PC-9 (cell line): ENCODE data around the gene TMEM80. TPM values are rescaled to one million over a fixed set of nuclear protein-coding genes. Genes with fewer than 3 reads are reported as not detected.
A peak's percentile ranks its signal among the peaks of the same experiment; 100 is the strongest.

Experiments
- BruUV-seq: library from RNA; stranded (reverse); fragments of 400-500 nt; replicated peaks from 2 replicates; lab custom pipeline; 2021; lab: Mats Ljungman, UMichigan
- CTCF ChIA-PET: fragments of 300-600 bp; sonication (Branson Sonifier 250); formaldehyde crosslinking; loops from one replicate; lab custom pipeline; 2022; ENCODE audit warnings: antibody characterized with exemption; lab: Charles Lee
- POLR2A ChIA-PET: fragments of 300-600 bp; sonication (Branson Sonifier 250); formaldehyde crosslinking; loops from one replicate; lab custom pipeline; 2022; ENCODE audit warnings: antibody characterized with exemption; ENCODE audit not compliant: unreplicated experiment; lab: Charles Lee
- DNase-seq, 2 experiments: peaks; one replicate each; pipeline versions ENCODE4 v3.0.0 to v3.0.0-alpha.2; 2015 to 2022; ENCODE audit warnings: mixed read lengths in 1 of 2
- H2AFZ ChIP-seq: fragments of 200-600 bp; sonication (generic); 2 replicates; pipeline ENCODE4 v1.8.1; 2017; ENCODE audit warnings: antibody characterized with exemption
- H3F3A ChIP-seq: fragments of 200-600 bp; sonication (generic); 2 replicates; pipeline ENCODE4 v1.8.1; 2017; ENCODE audit warnings: antibody characterized with exemption, mild to moderate bottlenecking, low read depth; ENCODE audit not compliant: insufficient read depth
- H3K27ac ChIP-seq: fragments of 200-600 bp; sonication (generic); 2 replicates; pipeline ENCODE4 v1.6.1; 2016; ENCODE audit warnings: mixed run types
- H3K27me3 ChIP-seq: fragments of 200-600 bp; sonication (generic); 2 replicates; pipeline ENCODE4 v1.6.1; 2016; ENCODE audit warnings: low read depth, mixed run types; ENCODE audit not compliant: insufficient read depth
- H3K36me3 ChIP-seq: fragments of 200-600 bp; sonication (generic); 2 replicates; pipeline ENCODE4 v1.6.1; 2016; ENCODE audit warnings: low read depth, mixed run types
- H3K4me1 ChIP-seq: fragments of 200-600 bp; sonication (generic); replicated peaks from 2 replicates; pipeline ENCODE4 v1.6.1; 2016; ENCODE audit warnings: mixed run types; ENCODE audit not compliant: insufficient read depth
- H3K4me2 ChIP-seq: fragments of 200-600 bp; sonication (generic); 2 replicates; pipeline ENCODE4 v1.6.1; 2017; ENCODE audit warnings: mixed run types
- H3K4me3 ChIP-seq: fragments of 200-600 bp; sonication (generic); 2 replicates; pipeline ENCODE4 v1.6.1; 2016; ENCODE audit warnings: mixed run types
- H3K79me2 ChIP-seq: fragments of 200-600 bp; sonication (generic); 2 replicates; pipeline ENCODE4 v1.6.1; 2017; ENCODE audit warnings: low read depth, mixed run types
- H3K9me2 ChIP-seq: fragments of 200-600 bp; sonication (generic); 2 replicates; pipeline ENCODE4 v1.8.1; 2017; ENCODE audit warnings: mild to moderate bottlenecking; ENCODE audit not compliant: insufficient read depth
- H3K9me3 ChIP-seq: fragments of 200-600 bp; sonication (generic); 2 replicates; pipeline ENCODE4 v1.8.1; 2016; ENCODE audit warnings: low read depth; ENCODE audit not compliant: insufficient read depth
- H4K20me1 ChIP-seq: fragments of 200-600 bp; sonication (generic); 2 replicates; pipeline ENCODE4 v1.8.1; 2017; ENCODE audit not compliant: insufficient read depth
- EZH2 ChIP-seq: fragments of 200-600 bp; sonication (generic); IDR thresholded peaks from 2 replicates; pipeline ENCODE4 v1.8.0; 2017; ENCODE audit warnings: antibody characterized with exemption, low read depth
- intact Hi-C: fragments of 100-400 bp; cut with micrococcal nuclease; formaldehyde crosslinking; loops from one replicate; pipeline ENCODE4 v1.10.0; 2022; ENCODE audit not compliant: unreplicated experiment
- total RNA-seq: library from RNA; stranded (reverse); gene quantifications from 2 replicates; pipeline ENCODE4 v1.2.3, GENCODE V29; 2021
- TF ChIP-seq, protein P1 (sequence below): fragments of 200-600 bp; sonication (generic); conservative IDR thresholded peaks from 2 replicates; pipeline ENCODE4 v1.6.1; 2017; ENCODE audit warnings: mixed run types, antibody characterized with exemption, mild to moderate bottlenecking, moderate library complexity

The TMEM80 gene
- total RNA-seq, 1 experiment from 2014 or later: 36.6 TPM

DNA sequence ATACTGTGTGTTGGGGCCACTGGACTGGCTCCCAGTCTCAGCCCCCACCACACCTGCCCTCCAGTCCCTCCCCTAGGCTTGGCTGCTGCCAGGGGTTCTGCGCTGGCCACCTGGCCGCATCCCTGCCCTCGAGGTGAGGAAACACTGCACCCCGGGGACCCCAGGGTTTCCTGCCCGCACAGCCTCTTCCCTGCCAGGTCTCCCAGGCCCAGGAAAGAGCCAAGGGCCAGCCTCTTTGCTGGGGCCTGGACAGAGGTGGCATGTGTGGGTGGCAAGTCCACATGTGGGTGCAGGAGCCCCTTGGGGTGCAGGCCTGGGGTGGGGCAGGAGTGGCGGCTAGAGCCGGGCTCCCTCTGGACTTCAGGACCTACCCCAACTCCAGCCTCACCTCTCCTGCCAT lies 12.9 kb downstream of the TMEM80 start:
- H3K4me3 ChIP-seq: peak overlapping the region; percentile 84; the same call in 1 of the 2 replicates
- ChIA-PET CTCF (no interaction called here), POLR2A (no interaction called here)
- H3K27me3 ChIP-seq: no peaks in the 10 kb centered on the region
- H3K27ac ChIP-seq: peak overlapping the region; percentile 81
- H3F3A ChIP-seq: peaks cover 14% of the 10 kb centered on the region; the same call in 1 of the 2 replicates
- peaks cover 33% of the 10 kb centered on the region for H3K79me2 ChIP-seq
- no peaks in the 10 kb centered on the region for H3K36me3 ChIP-seq
- no peak for DNase-seq
- intact Hi-C loops: no loop called here
- TF ChIP-seq, protein P1, sequence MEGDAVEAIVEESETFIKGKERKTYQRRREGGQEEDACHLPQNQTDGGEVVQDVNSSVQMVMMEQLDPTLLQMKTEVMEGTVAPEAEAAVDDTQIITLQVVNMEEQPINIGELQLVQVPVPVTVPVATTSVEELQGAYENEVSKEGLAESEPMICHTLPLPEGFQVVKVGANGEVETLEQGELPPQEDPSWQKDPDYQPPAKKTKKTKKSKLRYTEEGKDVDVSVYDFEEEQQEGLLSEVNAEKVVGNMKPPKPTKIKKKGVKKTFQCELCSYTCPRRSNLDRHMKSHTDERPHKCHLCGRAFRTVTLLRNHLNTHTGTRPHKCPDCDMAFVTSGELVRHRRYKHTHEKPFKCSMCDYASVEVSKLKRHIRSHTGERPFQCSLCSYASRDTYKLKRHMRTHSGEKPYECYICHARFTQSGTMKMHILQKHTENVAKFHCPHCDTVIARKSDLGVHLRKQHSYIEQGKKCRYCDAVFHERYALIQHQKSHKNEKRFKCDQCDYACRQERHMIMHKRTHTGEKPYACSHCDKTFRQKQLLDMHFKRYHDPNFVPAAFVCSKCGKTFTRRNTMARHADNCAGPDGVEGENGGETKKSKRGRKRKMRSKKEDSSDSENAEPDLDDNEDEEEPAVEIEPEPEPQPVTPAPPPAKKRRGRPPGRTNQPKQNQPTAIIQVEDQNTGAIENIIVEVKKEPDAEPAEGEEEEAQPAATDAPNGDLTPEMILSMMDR: no peak
- no peak for TF ChIP-seq EZH2
- H3K4me1 ChIP-seq: peaks cover 17% of the 10 kb centered on the region
- H2AFZ ChIP-seq: no peak overlapping the region
- no TSS peak for BruUV-seq
- H3K9me2 ChIP-seq: no peaks in the 10 kb centered on the region
- H3K9me3 ChIP-seq: no peaks in the 10 kb centered on the region
- H3K4me2 ChIP-seq: peak overlapping the region; percentile 93
- peaks cover 3% of the 10 kb centered on the region; the same call in 1 of the 2 replicates for H4K20me1 ChIP-seq

DNA sequence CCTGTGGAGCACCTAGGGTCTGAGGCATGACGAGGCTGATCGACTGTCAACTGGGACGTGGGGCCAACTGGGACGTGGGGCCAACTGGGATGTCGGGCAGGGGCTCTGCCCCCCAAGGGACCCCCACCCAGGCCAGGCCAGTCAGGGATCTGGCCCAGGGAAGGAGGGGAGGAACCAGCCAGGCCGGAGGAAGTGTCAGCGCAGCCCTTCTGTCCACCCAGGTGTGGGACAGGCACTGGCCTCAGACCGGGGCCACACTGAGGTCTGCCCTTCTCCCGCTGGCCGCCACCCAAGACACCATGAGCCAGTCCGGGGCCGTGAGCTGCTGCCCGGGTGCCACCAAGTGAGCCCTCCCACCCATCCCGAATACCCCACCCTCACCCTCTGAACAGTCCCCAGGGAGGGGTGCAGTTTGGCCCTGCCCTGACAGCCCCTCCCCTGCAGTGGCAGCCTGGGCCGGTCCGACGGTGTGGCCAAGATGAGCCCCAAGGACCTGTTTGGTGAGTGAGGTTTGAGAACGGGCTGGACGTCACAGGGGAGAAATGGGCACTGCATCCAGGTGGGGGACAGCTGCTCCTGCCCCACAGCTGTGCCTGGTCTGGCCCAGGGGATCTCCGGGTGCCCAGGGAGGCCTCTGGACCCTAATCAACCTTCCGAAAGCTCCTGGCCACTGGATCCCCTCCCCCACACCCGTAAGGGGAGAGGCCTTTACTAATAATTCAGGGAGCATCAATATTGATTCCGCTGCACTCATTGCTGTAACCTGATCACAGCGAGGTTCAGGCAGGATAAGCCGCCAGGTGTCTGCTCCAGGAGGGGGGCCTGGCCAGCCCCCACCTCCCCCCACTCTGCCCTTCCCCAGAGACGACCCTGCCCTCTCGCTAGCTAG lies 13.7 kb downstream of the TMEM80 start:
- no peak for DNase-seq
- Histone ChIP-seq H3K27me3 (no peaks in the 10 kb centered on the region), H3K4me2 (no peak overlapping the region), H3K4me1 (peaks cover 16% of the 10 kb centered on the region), H3K36me3 (no peaks in the 10 kb centered on the region), H3F3A (peaks cover 14% of the 10 kb centered on the region; the same call in 1 of the 2 replicates), H3K9me2 (no peaks in the 10 kb centered on the region), H4K20me1 (peaks cover 3% of the 10 kb centered on the region; the same call in 1 of the 2 replicates), H3K4me3 (no peak overlapping the region), H3K27ac (no peak overlapping the region), H3K9me3 (no peaks in the 10 kb centered on the region), H3K79me2 (peaks cover 33% of the 10 kb centered on the region), H2AFZ (no peak overlapping the region)
- POLR2A ChIA-PET: interaction anchor here (0.6 kb wide), 1 partner anchor 17 kb away, joined by 4 read pairs; no protein-coding TSS in a partner anchor
- intact Hi-C loops: no loop called here
- no TSS peak for BruUV-seq
- CTCF ChIA-PET: no interaction called here
- TF ChIP-seq EZH2: no peak
- TF ChIP-seq, protein P1: no peak

DNA sequence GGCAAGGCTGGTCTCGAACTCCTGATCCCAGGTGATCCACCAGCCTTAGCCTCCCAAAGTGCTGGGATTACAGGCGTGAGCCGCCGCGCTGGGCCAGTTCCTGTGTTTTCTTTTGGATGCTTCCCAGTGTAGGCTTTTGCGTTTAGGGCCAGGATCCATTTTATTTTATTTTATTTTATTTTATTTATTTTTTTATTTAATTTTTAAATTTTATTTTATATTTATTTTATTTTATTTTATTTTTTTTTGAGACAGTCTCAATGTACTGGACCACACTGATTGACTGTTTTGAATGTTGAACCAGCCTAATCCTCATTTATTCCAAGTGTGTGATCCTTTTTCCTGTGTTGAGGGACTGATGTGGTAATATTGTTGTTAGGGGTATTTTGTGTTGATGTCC lies 18.8 kb downstream of the TMEM80 start:
- ChIA-PET POLR2A (no interaction called here), CTCF (no interaction called here)
- H3K27ac ChIP-seq: no peak overlapping the region
- intact Hi-C loops: no loop called here
- H3K79me2 ChIP-seq: peaks cover 16% of the 10 kb centered on the region
- H2AFZ ChIP-seq: no peak overlapping the region
- H3K36me3 ChIP-seq: no peaks in the 10 kb centered on the region
- H3F3A ChIP-seq: peaks cover 6% of the 10 kb centered on the region; the same call in 1 of the 2 replicates
- no peak overlapping the region for H3K4me2 ChIP-seq
- H3K9me2 ChIP-seq: no peaks in the 10 kb centered on the region
- H4K20me1 ChIP-seq: peaks cover 3% of the 10 kb centered on the region; the same call in 1 of the 2 replicates
- no peaks in the 10 kb centered on the region for H3K27me3 ChIP-seq
- no peaks in the 10 kb centered on the region for H3K9me3 ChIP-seq
- DNase-seq: no peak
- TF ChIP-seq, protein P1: no peak
- no peak for TF ChIP-seq EZH2
- BruUV-seq: no TSS peak
- H3K4me1 ChIP-seq: no peaks in the 10 kb centered on the region
- no peak overlapping the region for H3K4me3 ChIP-seq
